Choroid plexus epithelial cell (primary cell): ENCODE results near the gene AMBRA1.
"Not testable (repeated sequence)": the region's sequence is repeated elsewhere in the genome, so short reads cannot be mapped to it uniquely, and the experiment has no call there.

Experiments used
- DNase-seq: peaks from one replicate; pipeline ENCODE4 v3.0.0-alpha.2; 2010; ENCODE audit warnings: low read depth
- H3K4me3 ChIP-seq: 2 replicates; pipeline ENCODE4 v1.5.1; 2011; ENCODE audit warnings: low read depth, mild to moderate bottlenecking, control low read depth, low read length, moderate library complexity
- CTCF ChIP-seq: conservative IDR thresholded peaks from 2 replicates; pipeline ENCODE4 v1.5.1; 2011; ENCODE audit warnings: low read depth, mild to moderate bottlenecking, control low read depth, inconsistent platforms, low read length, moderate library complexity

The AMBRA1 gene

DNA sequence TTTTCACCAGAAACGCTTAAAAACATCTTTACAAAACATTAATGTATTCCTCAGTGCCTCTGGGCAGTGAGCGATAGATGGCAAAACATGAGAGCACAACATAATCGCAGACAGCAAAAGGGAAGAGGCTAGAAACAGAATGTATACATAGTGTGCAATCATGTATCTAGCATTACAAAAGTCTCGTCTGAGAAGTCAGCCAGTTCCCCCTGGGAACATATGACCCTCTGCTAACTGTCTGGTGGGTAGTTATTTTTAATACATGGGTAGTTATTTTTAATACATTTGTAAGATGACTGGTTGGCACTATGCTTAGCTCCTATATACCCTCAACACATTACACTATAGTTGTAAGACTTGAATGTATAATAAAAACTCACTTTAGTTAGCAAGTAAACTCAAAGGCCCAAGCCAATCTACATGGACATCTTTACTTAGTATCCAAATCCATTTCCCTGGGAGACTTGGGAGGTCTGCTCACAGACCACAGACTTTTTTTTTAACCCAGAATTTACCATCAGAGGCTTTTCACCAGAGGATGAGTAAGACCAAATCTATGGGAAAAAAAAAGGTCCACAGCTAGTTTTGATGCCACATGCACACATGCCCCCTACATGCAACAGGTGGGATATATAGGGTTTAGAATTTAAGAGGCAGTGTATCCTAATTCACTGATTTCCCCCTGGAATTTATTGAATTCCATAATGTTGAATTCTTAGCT is 71.7 kb downstream of the AMBRA1 start:
- peak; percentile 46 for TF ChIP-seq CTCF
- DNase-seq = peak; percentile 47
- no peak overlapping the region for H3K4me3 ChIP-seq

GRCh38 chr11:46520971-46521745 is 72.7 kb downstream of the AMBRA1 start:
- no peak overlapping the region for H3K4me3 ChIP-seq
- no peak for TF ChIP-seq CTCF
- DNase-seq = peak; percentile 79

DNA sequence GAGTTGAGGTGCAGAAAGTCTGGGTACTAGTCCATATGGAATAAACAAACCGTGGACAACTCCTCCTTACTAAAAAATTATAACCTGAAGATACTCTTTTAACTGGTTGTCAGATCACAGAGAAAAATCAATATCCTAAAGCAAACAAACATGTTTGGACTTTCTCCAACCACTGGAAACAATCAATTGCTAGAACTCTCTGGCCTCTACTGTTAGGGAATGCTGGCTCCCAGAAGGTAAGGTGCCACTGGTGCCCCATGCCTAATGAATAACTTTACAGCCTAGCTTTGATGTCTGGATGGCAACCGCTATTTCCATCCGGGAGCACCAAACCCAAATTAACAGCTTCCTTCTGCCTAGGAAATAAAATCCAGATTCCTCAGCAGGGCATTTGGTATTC is 74.5 kb downstream of the AMBRA1 start:
- no peak for TF ChIP-seq CTCF
- DNase-seq = no peak
- no peak overlapping the region for H3K4me3 ChIP-seq

DNA sequence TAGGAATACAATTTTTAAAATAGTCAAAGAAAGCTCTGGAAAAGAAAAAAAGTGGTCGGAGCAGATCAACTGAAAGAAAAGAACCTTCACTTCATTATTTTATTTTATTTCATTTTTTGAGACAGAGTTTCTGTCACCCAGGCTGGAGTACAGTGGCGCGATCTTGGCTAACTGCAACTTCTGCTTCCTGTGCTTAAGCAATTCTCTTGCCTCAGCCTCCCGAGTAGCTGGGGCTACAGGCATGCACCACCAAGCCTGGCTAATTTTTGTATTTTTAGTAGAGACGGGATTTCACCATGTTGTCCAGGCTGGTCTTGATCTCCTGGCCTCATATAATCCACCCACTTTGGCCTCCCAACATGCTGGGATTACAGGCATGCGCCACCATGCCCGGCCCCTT is 74.9 kb downstream of the AMBRA1 start:
- not testable (repeated sequence) for H3K4me3 ChIP-seq, DNase-seq

DNA sequence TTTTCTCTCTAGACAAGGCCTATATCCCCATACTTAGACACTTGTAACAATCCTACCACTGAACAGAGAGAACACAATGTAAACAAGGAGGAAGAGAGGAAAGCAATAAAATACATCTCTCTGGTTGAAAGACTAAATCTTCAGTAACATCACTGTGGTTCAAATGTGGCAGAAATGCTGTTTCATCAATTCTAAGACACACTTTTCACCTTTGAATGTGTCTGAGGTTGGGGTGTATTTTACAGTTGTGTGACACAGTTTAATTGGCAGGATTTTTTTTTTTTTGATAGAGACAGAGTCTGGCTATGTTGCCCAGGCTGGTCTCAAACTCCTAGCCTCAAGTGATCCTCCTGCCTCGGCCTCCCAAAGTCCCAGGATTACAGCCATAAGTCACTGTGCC is 79.5 kb downstream of the AMBRA1 start:
- H3K4me3 ChIP-seq = no peak overlapping the region
- DNase-seq = no peak
- no peak for TF ChIP-seq CTCF

DNA sequence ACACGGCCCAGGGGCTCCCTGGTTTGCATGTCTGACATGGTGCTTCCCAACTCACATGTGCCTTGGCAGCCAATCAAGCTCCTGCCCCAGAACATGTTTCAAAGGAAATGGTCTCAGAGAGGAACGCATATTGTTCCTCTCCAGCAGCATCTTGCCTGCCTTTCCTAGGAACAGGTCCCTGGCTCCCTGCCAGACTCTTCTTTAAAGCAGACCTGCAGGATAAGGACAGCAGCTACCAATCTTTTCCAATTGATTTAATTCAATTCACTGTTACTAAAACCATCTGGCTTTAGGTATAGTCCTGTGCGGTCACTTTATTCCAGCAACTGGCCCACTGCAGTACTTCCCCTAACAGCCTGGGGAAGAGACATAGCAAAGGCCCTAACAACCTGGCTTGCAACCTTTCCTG is 79.9 kb downstream of the AMBRA1 start:
- no peak for TF ChIP-seq CTCF
- H3K4me3 ChIP-seq = no peak overlapping the region
- peak; percentile 71 for DNase-seq

- no peak overlapping the region for H3K4me3 ChIP-seq
- no peak for DNase-seq
- no peak for TF ChIP-seq CTCF
Measured at GRCh38 chr11:46512261-46512881, 81.5 kb downstream of the AMBRA1 start.
